ENCODE results near the gene RNF113A.

DNA sequence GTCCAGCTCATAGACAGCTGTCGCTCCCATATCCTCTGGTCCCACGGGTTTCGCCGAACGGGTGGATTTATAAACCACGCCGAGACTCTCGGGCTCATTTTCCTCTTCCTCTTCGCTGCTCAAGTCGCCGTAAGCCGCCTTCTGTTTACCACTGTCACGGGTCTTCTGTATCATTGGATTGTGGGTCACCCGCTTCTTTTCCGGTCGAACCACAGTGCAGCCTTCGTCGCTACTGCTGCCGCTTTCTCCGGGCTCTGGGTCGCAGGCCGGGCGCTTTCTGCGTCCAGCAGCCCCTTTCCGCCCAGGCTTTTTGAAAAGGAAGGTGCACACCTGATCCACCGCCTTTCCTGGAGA, 311 bp downstream of the RNF113A start:
- TF ChIP-seq GABPA (IDR thresholded peaks at IDR 0.05; ENCODE audit: low read depth) (no peak), POLR2AphosphoS5 (IDR thresholded peaks at IDR 0.05; ENCODE audit: low read depth) (no peak)
- TF ChIP-seq, protein P1, sequence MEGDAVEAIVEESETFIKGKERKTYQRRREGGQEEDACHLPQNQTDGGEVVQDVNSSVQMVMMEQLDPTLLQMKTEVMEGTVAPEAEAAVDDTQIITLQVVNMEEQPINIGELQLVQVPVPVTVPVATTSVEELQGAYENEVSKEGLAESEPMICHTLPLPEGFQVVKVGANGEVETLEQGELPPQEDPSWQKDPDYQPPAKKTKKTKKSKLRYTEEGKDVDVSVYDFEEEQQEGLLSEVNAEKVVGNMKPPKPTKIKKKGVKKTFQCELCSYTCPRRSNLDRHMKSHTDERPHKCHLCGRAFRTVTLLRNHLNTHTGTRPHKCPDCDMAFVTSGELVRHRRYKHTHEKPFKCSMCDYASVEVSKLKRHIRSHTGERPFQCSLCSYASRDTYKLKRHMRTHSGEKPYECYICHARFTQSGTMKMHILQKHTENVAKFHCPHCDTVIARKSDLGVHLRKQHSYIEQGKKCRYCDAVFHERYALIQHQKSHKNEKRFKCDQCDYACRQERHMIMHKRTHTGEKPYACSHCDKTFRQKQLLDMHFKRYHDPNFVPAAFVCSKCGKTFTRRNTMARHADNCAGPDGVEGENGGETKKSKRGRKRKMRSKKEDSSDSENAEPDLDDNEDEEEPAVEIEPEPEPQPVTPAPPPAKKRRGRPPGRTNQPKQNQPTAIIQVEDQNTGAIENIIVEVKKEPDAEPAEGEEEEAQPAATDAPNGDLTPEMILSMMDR (IDR thresholded peaks at IDR 0.05; ENCODE audit: insufficient read depth, low read length): no peak
- TF ChIP-seq, protein P2, sequence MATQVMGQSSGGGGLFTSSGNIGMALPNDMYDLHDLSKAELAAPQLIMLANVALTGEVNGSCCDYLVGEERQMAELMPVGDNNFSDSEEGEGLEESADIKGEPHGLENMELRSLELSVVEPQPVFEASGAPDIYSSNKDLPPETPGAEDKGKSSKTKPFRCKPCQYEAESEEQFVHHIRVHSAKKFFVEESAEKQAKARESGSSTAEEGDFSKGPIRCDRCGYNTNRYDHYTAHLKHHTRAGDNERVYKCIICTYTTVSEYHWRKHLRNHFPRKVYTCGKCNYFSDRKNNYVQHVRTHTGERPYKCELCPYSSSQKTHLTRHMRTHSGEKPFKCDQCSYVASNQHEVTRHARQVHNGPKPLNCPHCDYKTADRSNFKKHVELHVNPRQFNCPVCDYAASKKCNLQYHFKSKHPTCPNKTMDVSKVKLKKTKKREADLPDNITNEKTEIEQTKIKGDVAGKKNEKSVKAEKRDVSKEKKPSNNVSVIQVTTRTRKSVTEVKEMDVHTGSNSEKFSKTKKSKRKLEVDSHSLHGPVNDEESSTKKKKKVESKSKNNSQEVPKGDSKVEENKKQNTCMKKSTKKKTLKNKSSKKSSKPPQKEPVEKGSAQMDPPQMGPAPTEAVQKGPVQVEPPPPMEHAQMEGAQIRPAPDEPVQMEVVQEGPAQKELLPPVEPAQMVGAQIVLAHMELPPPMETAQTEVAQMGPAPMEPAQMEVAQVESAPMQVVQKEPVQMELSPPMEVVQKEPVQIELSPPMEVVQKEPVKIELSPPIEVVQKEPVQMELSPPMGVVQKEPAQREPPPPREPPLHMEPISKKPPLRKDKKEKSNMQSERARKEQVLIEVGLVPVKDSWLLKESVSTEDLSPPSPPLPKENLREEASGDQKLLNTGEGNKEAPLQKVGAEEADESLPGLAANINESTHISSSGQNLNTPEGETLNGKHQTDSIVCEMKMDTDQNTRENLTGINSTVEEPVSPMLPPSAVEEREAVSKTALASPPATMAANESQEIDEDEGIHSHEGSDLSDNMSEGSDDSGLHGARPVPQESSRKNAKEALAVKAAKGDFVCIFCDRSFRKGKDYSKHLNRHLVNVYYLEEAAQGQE (IDR thresholded peaks at IDR 0.05; ENCODE audit: insufficient replicate concordance, low read depth): no peak

All from HL-60 (cell line).